Breast epithelium (tissue), 4 donors: ENCODE measurements around the gene SEC14L1. TPM values are rescaled to one million over a fixed set of nuclear protein-coding genes. Genes with fewer than 3 reads are reported as not detected.
A peak's percentile ranks its signal among the peaks of the same experiment; 100 is the strongest.

ENCODE experiments used
- DNase-seq, 2 donors: peaks; one replicate each; pipeline ENCODE4 v3.0.0-alpha.2; 2019; ENCODE audit warnings: low spot score in 2 of 2
- H3K27ac ChIP-seq, 2 donors: fragments of 200-600 bp; sonication (generic) in 1 of 2; one replicate each; pipeline ENCODE4 v1.5.1; 2016 to 2019; ENCODE audit warnings: mild to moderate bottlenecking in 1 of 2
- H3K27me3 ChIP-seq, 2 donors: fragments of 200-600 bp; sonication (generic) in 1 of 2; one replicate each; pipeline versions ENCODE4 v1.5.1 to v1.6.0; 2017 to 2019; ENCODE audit warnings: control low read depth in 1 of 2, mild to moderate bottlenecking in 1 of 2
- H3K36me3 ChIP-seq: fragments of 200-600 bp; one replicate; pipeline ENCODE4 v1.5.1; 2019
- H3K4me1 ChIP-seq, 2 donors: fragments of 200-600 bp; sonication (generic); one replicate each; pipeline ENCODE4 v1.5.1; 2016 to 2019; ENCODE audit warnings: control low read depth in 1 of 2
- H3K4me3 ChIP-seq, 3 donors: fragments of 200-600 bp; sonication (generic); 1 replicate in 2 of 3; 2 replicates in 1 of 3; pipeline ENCODE4 v1.5.1; 2016 to 2019; ENCODE audit warnings: mild to moderate bottlenecking in 3 of 3, moderate library complexity in 2 of 3
- H3K9me3 ChIP-seq, 2 donors: fragments of 200-600 bp; sonication (generic) in 1 of 2; one replicate each; pipeline ENCODE4 v1.5.1; 2016 to 2019; ENCODE audit warnings: control low read depth in 1 of 2
- CTCF ChIP-seq, 3 donors: fragments of 450-650 bp; IDR thresholded peaks; one replicate each; pipeline ENCODE4 v1.5.1; 2016 to 2017; ENCODE audit warnings: antibody characterized with exemption in 3 of 3, mild to moderate bottlenecking in 3 of 3, moderate library complexity in 3 of 3
- POLR2A ChIP-seq: fragments of 450-650 bp; IDR thresholded peaks from one replicate; pipeline ENCODE4 v1.6.1; 2016; ENCODE audit warnings: antibody characterized with exemption, mild to moderate bottlenecking, moderate library complexity
- POLR2AphosphoS5 ChIP-seq, 3 donors: sonication (generic); formaldehyde crosslinking; IDR thresholded peaks; one replicate each; pipeline ENCODE4 v1.6.1; 2017; ENCODE audit warnings: antibody characterized with exemption in 3 of 3
- intact Hi-C: fragments of 100-400 bp; cut with DNase I; formaldehyde crosslinking; loops from one replicate; pipeline ENCODE4 v1.15.1; 2023; ENCODE audit warnings: low total_unique reads
- total RNA-seq, 3 donors: library from RNA; depleted of rRNA; stranded (reverse); fragments of >200 nt; gene quantifications; one replicate each; pipeline ENCODE4 v1.1.0, GENCODE V29; 2016

SEC14L1 gene
- total RNA-seq, 3 donors from 2014 or later = 52.2 to 106 (median 59.6) TPM

GRCh38 chr17:77217123-77217522 lies 76.4 kb downstream of the SEC14L1 start:
- no peaks in the 10 kb centered on the region for H3K4me1 ChIP-seq
- TF ChIP-seq POLR2AphosphoS5 (IDR thresholded peaks at IDR 0.05) (no peak), CTCF (IDR thresholded peaks at IDR 0.05) (no peak), POLR2A (no peak)
- peaks cover 6% of the 10 kb centered on the region for H3K36me3 ChIP-seq
- intact Hi-C loops = no loop called here
- DNase-seq = no peak
- H3K9me3 ChIP-seq = no peaks in the 10 kb centered on the region
- H3K27me3 ChIP-seq = no peaks in the 10 kb centered on the region
- no peak overlapping the region for H3K27ac ChIP-seq
- H3K4me3 ChIP-seq = no peak overlapping the region

GRCh38 chr17:77217566-77217965 lies 76.8 kb downstream of the SEC14L1 start:
- Histone ChIP-seq H3K36me3 (peaks cover 6% of the 10 kb centered on the region), H3K4me1 (no peaks in the 10 kb centered on the region), H3K9me3 (no peaks in the 10 kb centered on the region), H3K27me3 (no peaks in the 10 kb centered on the region), H3K27ac (no peak overlapping the region), H3K4me3 (no peak overlapping the region)
- no peak for DNase-seq
- intact Hi-C loops = no loop called here
- TF ChIP-seq CTCF (IDR thresholded peaks at IDR 0.05) (no peak), POLR2AphosphoS5 (IDR thresholded peaks at IDR 0.05) (no peak), POLR2A (no peak)

- no peaks in the 10 kb centered on the region for H3K36me3 ChIP-seq
- intact Hi-C loops = no loop called here
Measured at GRCh38 chr17:77218902-77219301, 78.1 kb downstream of the SEC14L1 start.

GRCh38 chr17:77222356-77222755 lies 81.6 kb downstream of the SEC14L1 start:
- TF ChIP-seq CTCF (IDR thresholded peaks at IDR 0.05) (no peak), POLR2A (no peak)
- Histone ChIP-seq H3K27me3 (no peaks in the 10 kb centered on the region), H3K27ac (no peak overlapping the region), H3K9me3 (no peaks in the 10 kb centered on the region), H3K4me3 (no peak overlapping the region), H3K4me1 (no peaks in the 10 kb centered on the region), H3K36me3 (no peaks in the 10 kb centered on the region)
- intact Hi-C loops = no loop called here
- DNase-seq = no peak

More at GRCh38 chr17:77218902-77219301, 78.1 kb downstream of the SEC14L1 start:
- H3K27me3 ChIP-seq = no peaks in the 10 kb centered on the region
- no peak for DNase-seq
- no peak for TF ChIP-seq CTCF (IDR thresholded peaks at IDR 0.05)
- no peak for TF ChIP-seq POLR2AphosphoS5 (IDR thresholded peaks at IDR 0.05)
- no peak for TF ChIP-seq POLR2A
- no peaks in the 10 kb centered on the region for H3K9me3 ChIP-seq
- H3K4me1 ChIP-seq = no peaks in the 10 kb centered on the region
- H3K4me3 ChIP-seq = no peak overlapping the region
- no peak overlapping the region for H3K27ac ChIP-seq

GRCh38 chr17:77223642-77224420 lies 83.1 kb downstream of the SEC14L1 start:
- H3K36me3 ChIP-seq = no peaks in the 10 kb centered on the region
- intact Hi-C loops = no loop called here
- no peak for DNase-seq
- H3K27ac ChIP-seq = peak overlapping the region in 1 of 2 donors; percentile 58
- H3K4me1 ChIP-seq = no peaks in the 10 kb centered on the region
- no peaks in the 10 kb centered on the region for H3K27me3 ChIP-seq
- no peak overlapping the region for H3K4me3 ChIP-seq
- no peaks in the 10 kb centered on the region for H3K9me3 ChIP-seq
- TF ChIP-seq POLR2A (no peak), CTCF (IDR thresholded peaks at IDR 0.05) (no peak), POLR2AphosphoS5 (IDR thresholded peaks at IDR 0.05) (no peak)
